CD4-positive, alpha-beta T cell (primary cell): ENCODE data around the gene TMEM198. TPM values are rescaled to one million over a fixed set of nuclear protein-coding genes. Genes with fewer than 3 reads are reported as not detected.

ENCODE experiments used
- ATAC-seq: fragments of 200-7000 bp; cut with Tn5 transposase; one replicate; pipeline ENCODE4 v1.10.0; 2022; ENCODE audit warnings: mild to moderate bottlenecking; ENCODE audit not compliant: poor library complexity
- CTCF ChIA-PET: fragments of 350-600 bp; sonication (Branson Sonifier 250); formaldehyde crosslinking; loops from one replicate; lab custom pipeline; 2021; ENCODE audit warnings: antibody characterized with exemption, inconsistent platforms; lab: Charles Lee
- POLR2A ChIA-PET: fragments of 350-600 bp; sonication (Branson Sonifier 250); formaldehyde crosslinking; loops from one replicate; lab custom pipeline; 2021; ENCODE audit warnings: antibody characterized with exemption, inconsistent platforms; lab: Charles Lee
- DNase-seq, 14 experiments: peaks; one replicate each; pipeline ENCODE4 v3.0.0-alpha.2; 2013 to 2020; ENCODE audit warnings: mixed read lengths in 2 of 14
- H3K27ac ChIP-seq, 2 donors: one replicate each; pipeline versions ENCODE4 v1.5.1 to v1.7.0; 2013; ENCODE audit warnings: low read length in 2 of 2, low read depth in 1 of 2, mild to moderate bottlenecking in 1 of 2
- H3K27me3 ChIP-seq, 2 experiments: 1 replicate in 1 of 2; 2 replicates in 1 of 2; pipeline versions ENCODE4 v1.6.1 to v1.7.0; 2013; ENCODE audit warnings: low read length in 2 of 2, control low read depth in 1 of 2, mild to moderate bottlenecking in 1 of 2, moderate library complexity in 1 of 2; ENCODE audit not compliant: insufficient read depth in 2 of 2, control insufficient read depth in 1 of 2
- H3K36me3 ChIP-seq: one replicate; pipeline ENCODE4 v1.6.1; 2013; ENCODE audit warnings: low read length, control low read depth; ENCODE audit not compliant: insufficient read depth
- H3K4me1 ChIP-seq: one replicate; pipeline ENCODE4 v1.6.1; 2013; ENCODE audit warnings: low read length, control low read depth; ENCODE audit not compliant: insufficient read depth
- H3K4me3 ChIP-seq: one replicate; pipeline ENCODE4 v1.5.1; 2013; ENCODE audit warnings: mild to moderate bottlenecking, low read length, moderate library complexity
- H3K9me3 ChIP-seq, 2 experiments: 1 replicate in 1 of 2; 2 replicates in 1 of 2; pipeline versions ENCODE4 v1.6.1 to v1.7.0; 2013; ENCODE audit warnings: low read length in 2 of 2, mild to moderate bottlenecking in 2 of 2, control low read depth in 1 of 2, moderate library complexity in 1 of 2; ENCODE audit not compliant: control insufficient read depth in 1 of 2, insufficient read depth in 1 of 2
- H3K27ac Mint-ChIP-seq: one replicate; pipeline ENCODE4 v1.8.0; 2020; ENCODE audit warnings: mixed read lengths
- H3K27me3 Mint-ChIP-seq: one replicate; pipeline ENCODE4 v1.8.0; 2021; ENCODE audit warnings: mixed read lengths
- H3K36me3 Mint-ChIP-seq: one replicate; pipeline ENCODE4 v1.8.0; 2021; ENCODE audit warnings: low read depth, mixed read lengths
- H3K4me1 Mint-ChIP-seq: one replicate; pipeline ENCODE4 v1.8.0; 2021; ENCODE audit warnings: low read depth, mixed read lengths
- H3K4me3 Mint-ChIP-seq: one replicate; pipeline ENCODE4 v1.8.0; 2020; ENCODE audit warnings: mild to moderate bottlenecking, mixed read lengths
- H3K9me3 Mint-ChIP-seq: one replicate; pipeline ENCODE4 v1.8.0; 2020; ENCODE audit warnings: mixed read lengths
- CTCF ChIP-seq: fragments of 200-600 bp; IDR thresholded peaks from one replicate; pipeline ENCODE4 v1.8.0; 2022; ENCODE audit warnings: antibody characterized with exemption, mild to moderate bottlenecking
- intact Hi-C, 2 experiments: fragments of 100-400 bp; cut with DNase I in 1 of 2; cut with micrococcal nuclease in 1 of 2; formaldehyde crosslinking; loops; one replicate each; pipeline versions ENCODE4 v1.15.1 to v1.9.0; 2023 to 2025; cut with DNase I, micrococcal nuclease
- total RNA-seq, 174 experiments: library from RNA in 2 of 174; stranded (reverse) in 2 of 174; gene quantifications; one replicate each; pipeline ENCODE4 v1.2.3 and lab custom pipeline; 2021 to 2026

TMEM198 gene
- total RNA-seq, 2 experiments from 2014 or later = 0.47 to 0.91 TPM

GRCh38 chr2:219533930-219534661, 9.7 kb upstream of the TMEM198 start:
- peaks cover 12 to 15% of the 10 kb centered on the region in 2 experiments for H3K27me3 ChIP-seq
- Mint-ChIP-seq H3K36me3 (no peaks in the 10 kb centered on the region), H3K9me3 (no peaks in the 10 kb centered on the region), H3K4me1 (no peaks in the 10 kb centered on the region), H3K4me3 (no peak overlapping the region), H3K27ac (no peak overlapping the region), H3K27me3 (peaks cover 45% of the 10 kb centered on the region)
- TF ChIP-seq CTCF = no peak
- ChIA-PET CTCF (interaction anchor here (0.6 kb wide), 1 partner anchor 109 kb away, joined by 3 read pairs; no protein-coding TSS in a partner anchor), POLR2A (no interaction called here)
- H3K4me3 ChIP-seq = no peak overlapping the region
- H3K36me3 ChIP-seq = no peaks in the 10 kb centered on the region
- DNase-seq = peak in 1 of 14 experiments; percentile 2
- peaks cover 0 to 3% of the 10 kb centered on the region in 2 experiments for H3K9me3 ChIP-seq
- peaks cover 4% of the 10 kb centered on the region for H3K4me1 ChIP-seq
- no peak for ATAC-seq
- no peak overlapping the region for H3K27ac ChIP-seq
- intact Hi-C loops = no loop called here

- H3K27me3 ChIP-seq = peaks cover 0 to 4% of the 10 kb centered on the region in 2 experiments
- ATAC-seq (no peak), DNase-seq (no peak)
- H3K36me3 ChIP-seq = no peaks in the 10 kb centered on the region
- Mint-ChIP-seq H3K36me3 (peaks cover 6% of the 10 kb centered on the region), H3K4me1 (no peaks in the 10 kb centered on the region), H3K27ac (no peak overlapping the region), H3K27me3 (peaks cover 22% of the 10 kb centered on the region), H3K9me3 (no peaks in the 10 kb centered on the region), H3K4me3 (no peak overlapping the region)
- intact Hi-C loops = no loop called here
- no peak for TF ChIP-seq CTCF
- no peak overlapping the region for H3K27ac ChIP-seq
- peaks cover 0 to 3% of the 10 kb centered on the region in 2 experiments for H3K9me3 ChIP-seq
- CTCF ChIA-PET = no interaction called here
- POLR2A ChIA-PET = no interaction called here
- H3K4me3 ChIP-seq = no peak overlapping the region
- H3K4me1 ChIP-seq = peaks cover 5% of the 10 kb centered on the region
Measured at GRCh38 chr2:219536425-219536824, 7.4 kb upstream of the TMEM198 start.

- ChIA-PET CTCF (no interaction called here), POLR2A (no interaction called here)
- Mint-ChIP-seq H3K4me3 (no peak overlapping the region), H3K27me3 (peaks cover 18% of the 10 kb centered on the region), H3K4me1 (peaks cover 3% of the 10 kb centered on the region), H3K36me3 (peaks cover 6% of the 10 kb centered on the region), H3K9me3 (no peaks in the 10 kb centered on the region), H3K27ac (no peak overlapping the region)
- H3K27me3 ChIP-seq = peaks cover 0 to 4% of the 10 kb centered on the region in 2 experiments
- ATAC-seq (no peak), DNase-seq (no peak)
- H3K4me3 ChIP-seq = no peak overlapping the region
- intact Hi-C loops = no loop called here
- peaks cover 0 to 3% of the 10 kb centered on the region in 2 experiments for H3K9me3 ChIP-seq
- H3K27ac ChIP-seq = no peak overlapping the region
- H3K4me1 ChIP-seq = peaks cover 10% of the 10 kb centered on the region
- H3K36me3 ChIP-seq = no peaks in the 10 kb centered on the region
- TF ChIP-seq CTCF = no peak
Measured at GRCh38 chr2:219536967-219537366, 6.9 kb upstream of the TMEM198 start.
